ENCODE results near the gene ATP1B3.

- TF ChIP-seq ZNF563 (CRISPR knock-in tag; IDR thresholded peaks at IDR 0.05) (no peak), ZNF124 (CRISPR knock-in tag; IDR thresholded peaks at IDR 0.05) (no peak), POLR2AphosphoS5 (IDR thresholded peaks at IDR 0.05; ENCODE audit: low read depth, low read length) (no peak), SALL2 (CRISPR knock-in tag; IDR thresholded peaks at IDR 0.05) (no peak), ATF1 (CRISPR knock-in tag; IDR thresholded peaks at IDR 0.05) (no peak), RELA (CRISPR knock-in tag; IDR thresholded peaks at IDR 0.05) (no peak), NCOA5 (CRISPR knock-in tag; IDR thresholded peaks at IDR 0.05) (no peak)
- TF ChIP-seq, protein P1, sequence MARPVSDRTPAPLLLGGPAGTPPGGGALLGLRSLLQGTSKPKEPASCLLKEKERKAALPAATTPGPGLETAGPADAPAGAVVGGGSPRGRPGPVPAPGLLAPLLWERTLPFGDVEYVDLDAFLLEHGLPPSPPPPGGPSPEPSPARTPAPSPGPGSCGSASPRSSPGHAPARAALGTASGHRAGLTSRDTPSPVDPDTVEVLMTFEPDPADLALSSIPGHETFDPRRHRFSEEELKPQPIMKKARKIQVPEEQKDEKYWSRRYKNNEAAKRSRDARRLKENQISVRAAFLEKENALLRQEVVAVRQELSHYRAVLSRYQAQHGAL (CRISPR knock-in tag; IDR thresholded peaks at IDR 0.05; ENCODE audit: not compliant biosample characterization) = no peak
- TF ChIP-seq, protein P2, sequence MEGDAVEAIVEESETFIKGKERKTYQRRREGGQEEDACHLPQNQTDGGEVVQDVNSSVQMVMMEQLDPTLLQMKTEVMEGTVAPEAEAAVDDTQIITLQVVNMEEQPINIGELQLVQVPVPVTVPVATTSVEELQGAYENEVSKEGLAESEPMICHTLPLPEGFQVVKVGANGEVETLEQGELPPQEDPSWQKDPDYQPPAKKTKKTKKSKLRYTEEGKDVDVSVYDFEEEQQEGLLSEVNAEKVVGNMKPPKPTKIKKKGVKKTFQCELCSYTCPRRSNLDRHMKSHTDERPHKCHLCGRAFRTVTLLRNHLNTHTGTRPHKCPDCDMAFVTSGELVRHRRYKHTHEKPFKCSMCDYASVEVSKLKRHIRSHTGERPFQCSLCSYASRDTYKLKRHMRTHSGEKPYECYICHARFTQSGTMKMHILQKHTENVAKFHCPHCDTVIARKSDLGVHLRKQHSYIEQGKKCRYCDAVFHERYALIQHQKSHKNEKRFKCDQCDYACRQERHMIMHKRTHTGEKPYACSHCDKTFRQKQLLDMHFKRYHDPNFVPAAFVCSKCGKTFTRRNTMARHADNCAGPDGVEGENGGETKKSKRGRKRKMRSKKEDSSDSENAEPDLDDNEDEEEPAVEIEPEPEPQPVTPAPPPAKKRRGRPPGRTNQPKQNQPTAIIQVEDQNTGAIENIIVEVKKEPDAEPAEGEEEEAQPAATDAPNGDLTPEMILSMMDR (CRISPR knock-in tag; IDR thresholded peaks at IDR 0.05) = no peak
- TF ChIP-seq, protein P3, sequence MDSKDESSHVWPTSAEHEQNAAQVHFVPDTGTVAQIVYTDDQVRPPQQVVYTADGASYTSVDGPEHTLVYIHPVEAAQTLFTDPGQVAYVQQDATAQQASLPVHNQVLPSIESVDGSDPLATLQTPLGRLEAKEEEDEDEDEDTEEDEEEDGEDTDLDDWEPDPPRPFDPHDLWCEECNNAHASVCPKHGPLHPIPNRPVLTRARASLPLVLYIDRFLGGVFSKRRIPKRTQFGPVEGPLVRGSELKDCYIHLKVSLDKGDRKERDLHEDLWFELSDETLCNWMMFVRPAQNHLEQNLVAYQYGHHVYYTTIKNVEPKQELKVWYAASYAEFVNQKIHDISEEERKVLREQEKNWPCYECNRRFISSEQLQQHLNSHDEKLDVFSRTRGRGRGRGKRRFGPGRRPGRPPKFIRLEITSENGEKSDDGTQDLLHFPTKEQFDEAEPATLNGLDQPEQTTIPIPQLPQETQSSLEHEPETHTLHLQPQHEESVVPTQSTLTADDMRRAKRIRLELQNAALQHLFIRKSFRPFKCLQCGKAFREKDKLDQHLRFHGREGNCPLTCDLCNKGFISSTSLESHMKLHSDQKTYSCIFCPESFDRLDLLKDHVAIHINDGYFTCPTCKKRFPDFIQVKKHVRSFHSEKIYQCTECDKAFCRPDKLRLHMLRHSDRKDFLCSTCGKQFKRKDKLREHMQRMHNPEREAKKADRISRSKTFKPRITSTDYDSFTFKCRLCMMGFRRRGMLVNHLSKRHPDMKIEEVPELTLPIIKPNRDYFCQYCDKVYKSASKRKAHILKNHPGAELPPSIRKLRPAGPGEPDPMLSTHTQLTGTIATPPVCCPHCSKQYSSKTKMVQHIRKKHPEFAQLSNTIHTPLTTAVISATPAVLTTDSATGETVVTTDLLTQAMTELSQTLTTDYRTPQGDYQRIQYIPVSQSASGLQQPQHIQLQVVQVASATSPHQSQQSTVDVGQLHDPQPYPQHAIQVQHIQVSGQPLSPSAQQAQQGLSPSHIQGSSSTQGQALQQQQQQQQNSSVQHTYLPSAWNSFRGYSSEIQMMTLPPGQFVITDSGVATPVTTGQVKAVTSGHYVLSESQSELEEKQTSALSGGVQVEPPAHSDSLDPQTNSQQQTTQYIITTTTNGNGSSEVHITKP (CRISPR knock-in tag; IDR thresholded peaks at IDR 0.05; ENCODE audit: low read depth) = no peak
These were observed 54.4 kb downstream of the ATP1B3 start for GRCh38 chr3:141930801-141931200.

Measured in HepG2 (cell line).